HK-2 (cell line): ENCODE measurements around the gene AEBP2.
"Not testable (repeated sequence)": the region's sequence is repeated elsewhere in the genome, so short reads cannot be mapped to it uniquely, and the experiment has no call there.

Experiments
- DNase-seq: peaks from one replicate; pipeline ENCODE4 v3.0.0-alpha.2; 2018; ENCODE audit not compliant: unreplicated experiment

AEBP2 gene

DNA sequence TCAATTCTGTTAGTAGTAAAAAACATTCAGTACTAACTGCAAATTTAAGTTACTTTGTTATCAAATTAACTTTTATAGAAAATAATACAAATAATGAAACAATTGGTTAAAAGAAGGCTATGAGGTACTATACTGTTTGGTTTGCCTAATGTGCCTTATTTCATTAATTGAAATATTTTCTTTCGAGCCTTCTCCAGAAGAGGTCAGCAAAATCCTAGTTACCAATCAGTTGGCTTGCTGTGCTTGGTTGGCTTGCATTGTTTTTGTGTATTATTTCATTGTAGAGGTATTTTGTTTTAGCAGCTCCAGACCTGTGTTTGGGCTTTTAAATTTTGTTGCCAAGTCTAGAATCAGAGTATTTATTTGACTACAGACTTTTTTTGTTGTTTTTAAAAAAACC lies 68.5 kb downstream of the AEBP2 start:
- no peak for DNase-seq

DNA sequence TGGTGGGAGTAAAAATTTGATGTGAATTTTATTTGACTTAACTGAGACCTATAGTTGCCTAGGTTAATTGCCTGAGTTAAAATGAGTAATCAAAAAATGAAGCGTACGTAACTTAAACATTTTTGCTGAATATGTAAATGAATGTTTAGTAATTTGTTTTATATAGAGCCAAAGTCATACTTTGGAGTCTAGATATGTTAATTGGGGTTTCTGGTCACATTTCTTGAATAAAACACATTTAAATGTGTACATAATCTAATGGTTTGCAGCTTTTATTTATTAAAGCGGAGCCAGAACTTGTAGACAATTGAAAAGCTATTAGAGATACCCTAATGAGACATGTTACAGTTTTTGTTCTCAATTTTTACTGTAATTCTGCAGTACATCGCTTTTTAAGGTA lies 71.2 kb downstream of the AEBP2 start:
- DNase-seq = no peak

DNA sequence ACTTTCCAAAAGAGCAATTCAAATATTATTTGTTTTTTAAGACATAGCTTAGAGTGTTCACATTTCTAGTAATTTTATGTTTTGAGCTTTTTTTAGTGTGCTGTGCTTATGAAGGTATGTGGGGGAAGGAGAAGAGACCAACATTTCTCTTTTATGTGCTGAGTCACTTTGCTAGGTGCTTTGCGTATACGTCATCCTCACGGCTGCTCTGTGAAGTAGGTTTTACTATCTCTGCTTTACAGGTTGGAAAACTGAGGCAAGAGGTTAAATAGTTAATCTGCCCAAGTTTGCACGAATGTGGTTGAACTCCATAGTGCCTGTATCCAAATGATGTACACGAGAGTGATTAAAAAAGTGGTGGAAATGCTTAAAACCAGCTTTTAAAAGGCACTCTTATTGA lies 75.9 kb downstream of the AEBP2 start:
- no peak for DNase-seq

DNA sequence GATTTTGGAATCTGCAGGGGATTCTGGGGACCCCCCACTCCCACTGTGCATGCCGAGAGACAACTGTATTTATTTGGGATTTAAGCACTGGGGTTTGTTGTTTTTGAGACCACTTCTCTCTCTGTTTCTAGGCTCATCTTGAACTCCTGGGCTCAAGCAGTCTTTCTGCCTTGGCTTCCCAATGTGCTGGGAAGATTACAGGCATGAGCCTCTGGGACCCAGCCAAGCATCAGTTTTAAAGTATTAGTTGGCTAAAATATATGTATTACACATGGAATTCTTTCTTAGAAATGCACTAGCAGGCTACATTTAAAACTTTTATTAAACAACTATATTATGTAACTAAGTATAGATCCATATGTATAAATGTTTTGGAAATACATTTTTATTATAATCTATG lies 78.3 kb downstream of the AEBP2 start:
- DNase-seq = no peak

DNA sequence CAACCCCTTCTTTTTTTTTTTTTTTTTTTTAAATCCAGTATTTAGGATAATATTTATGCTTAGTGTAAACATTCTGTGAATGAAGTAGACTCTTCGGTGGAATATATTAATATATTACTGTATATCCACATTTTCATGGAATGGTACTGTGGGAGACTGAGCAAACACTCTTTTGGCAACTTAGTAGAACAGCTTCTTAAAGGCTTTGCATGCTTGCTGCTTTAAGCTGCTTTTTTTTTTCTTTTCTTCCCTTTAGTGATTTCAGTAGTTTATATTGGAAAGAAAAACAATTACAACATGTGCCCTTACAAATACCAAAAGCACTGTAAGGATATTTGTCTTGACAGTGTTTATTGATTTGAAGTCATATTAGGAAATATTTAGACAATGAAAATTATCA lies 78.9 kb downstream of the AEBP2 start:
- DNase-seq = no peak

DNA sequence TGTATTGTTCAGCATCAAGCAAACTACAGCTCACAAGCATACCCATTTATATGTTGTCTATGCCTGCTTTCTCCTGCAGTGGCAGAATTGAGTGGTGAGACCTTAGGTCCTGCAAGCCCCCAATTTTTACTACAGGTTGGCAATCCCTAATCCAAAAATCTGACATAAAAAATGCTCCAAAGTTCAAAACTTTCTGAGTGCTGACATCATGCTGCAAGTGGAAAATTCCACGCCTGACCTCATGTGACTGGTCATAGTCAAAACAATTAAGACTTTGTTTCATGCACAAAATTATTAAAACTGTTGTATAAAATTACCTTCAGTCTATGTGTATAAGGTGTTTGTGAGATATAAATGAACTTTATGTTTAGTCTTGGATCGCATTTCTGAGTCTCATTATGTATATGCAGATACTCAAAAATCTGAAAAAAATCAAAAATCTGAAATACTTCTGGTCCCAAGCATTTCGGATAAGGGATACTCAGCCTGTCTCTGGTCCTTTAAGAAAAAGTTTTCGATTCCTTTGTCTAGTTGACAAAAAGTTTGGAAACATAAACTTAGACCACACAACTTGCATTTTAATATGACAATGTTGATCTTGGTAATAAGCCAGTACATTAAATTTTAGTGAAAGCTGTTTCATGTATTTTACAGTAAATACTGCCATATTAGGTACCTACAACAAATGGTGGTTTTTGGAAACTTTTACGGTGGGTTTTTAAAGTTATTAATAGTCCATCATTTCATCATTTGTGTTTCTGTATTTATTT lies 81.5 kb downstream of the AEBP2 start:
- no peak for DNase-seq

DNA sequence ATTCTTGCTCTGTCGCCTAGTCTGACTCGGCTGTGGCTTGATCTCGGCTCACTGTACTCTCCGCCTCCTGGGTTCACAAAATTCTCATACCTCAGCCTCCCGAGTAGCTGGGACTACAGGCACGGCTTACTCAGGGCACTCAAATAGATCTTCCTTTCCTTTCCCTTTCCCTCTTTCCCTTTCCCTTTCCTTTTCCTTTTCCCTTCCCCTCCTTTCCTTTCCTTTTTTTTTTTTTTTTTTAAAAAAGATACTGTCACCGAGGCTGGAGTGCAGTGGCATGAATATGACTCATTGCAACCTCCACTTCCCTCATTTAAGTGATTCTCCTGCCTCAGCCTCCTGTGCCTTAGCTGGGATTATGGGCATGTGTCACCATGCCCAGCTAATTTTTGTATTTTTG lies 86.0 kb downstream of the AEBP2 start:
- DNase-seq = no peak

DNA sequence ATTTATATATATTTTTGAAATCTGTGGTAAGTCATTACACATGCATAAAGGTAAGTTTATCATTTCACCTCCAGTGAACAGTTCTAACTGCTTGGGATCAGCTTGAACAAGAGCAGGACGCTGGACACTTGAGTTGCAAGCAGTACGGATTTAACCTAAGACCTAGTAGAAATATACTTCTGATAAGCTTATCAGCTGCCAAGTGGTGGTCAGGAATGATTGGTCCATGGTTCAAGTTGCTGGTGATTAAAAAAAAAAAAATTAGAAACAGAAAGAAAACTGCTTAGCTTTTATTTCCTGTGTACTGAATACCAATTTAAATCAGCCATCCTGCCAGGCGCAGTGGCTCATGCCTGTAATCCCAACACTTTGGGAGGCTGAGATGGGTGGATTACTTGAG lies 88.6 kb downstream of the AEBP2 start:
- no peak for DNase-seq

DNA sequence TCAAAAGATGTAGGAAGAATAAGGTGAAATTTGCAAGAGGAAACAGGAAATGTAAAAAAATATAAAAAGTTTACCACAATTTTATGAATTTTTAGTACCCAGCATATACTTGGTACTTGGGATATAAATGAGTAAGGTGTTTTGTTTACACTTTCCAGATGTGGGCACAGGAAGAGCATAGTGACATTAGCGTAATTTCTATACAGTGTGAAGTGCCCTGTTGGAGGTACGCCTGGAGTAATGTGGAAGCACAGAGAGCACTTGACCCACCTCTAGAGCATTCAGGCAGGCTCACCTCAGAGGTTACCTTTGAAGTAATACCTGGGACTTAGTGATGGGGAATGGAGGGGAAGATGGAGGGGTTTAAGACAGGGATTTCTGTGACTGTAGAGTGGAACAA lies 89.5 kb downstream of the AEBP2 start:
- no peak for DNase-seq

DNA sequence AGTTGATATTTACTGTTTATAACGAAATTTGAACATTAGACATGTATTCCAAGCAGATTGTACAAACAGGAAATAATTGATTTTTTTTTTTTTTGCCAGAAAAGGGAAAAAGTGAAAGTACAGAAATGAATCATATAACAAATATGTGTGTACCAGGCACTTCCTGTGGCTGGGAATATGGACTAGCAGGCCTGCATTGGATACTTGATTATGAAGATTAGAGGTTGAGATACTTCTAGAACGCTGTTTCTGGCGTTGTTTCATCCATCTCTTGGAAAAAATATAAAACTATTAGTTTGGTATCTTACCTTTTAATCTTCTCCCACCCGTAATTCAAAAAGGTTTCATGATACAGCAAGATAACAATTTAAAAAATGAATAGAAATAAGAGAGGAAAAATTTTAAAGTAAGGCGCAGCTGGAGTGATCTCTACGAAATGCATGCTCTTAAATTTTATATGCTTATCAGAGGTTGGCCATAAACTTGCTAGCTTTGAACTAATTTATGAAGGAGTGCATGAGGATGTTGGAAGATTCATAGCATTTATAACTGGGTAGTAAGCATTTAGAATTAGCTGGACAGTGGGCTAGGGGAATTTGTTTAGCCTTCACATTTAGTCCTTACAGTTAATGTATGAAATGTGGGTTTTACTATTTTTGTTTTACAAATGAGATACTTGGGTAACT lies 90.8 kb downstream of the AEBP2 start:
- DNase-seq = no peak

DNA sequence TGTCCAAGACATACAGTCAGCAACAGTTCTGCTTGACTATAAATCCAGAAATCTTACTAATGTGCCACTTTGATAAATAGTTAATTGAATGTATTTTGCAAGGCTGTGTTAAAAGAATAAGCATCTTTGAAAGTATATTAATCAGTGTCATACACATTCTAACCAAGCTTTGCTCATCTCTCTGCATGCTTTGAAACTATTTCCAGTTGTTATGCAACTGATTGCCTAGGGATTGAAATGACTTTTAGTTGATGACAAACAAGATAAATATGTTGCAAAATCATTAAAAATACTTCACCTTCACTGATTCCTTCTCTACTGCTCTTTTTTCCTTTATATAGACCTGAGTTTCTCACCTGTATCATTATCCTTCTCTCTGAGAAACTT lies 91.3 kb downstream of the AEBP2 start:
- no peak for DNase-seq

DNA sequence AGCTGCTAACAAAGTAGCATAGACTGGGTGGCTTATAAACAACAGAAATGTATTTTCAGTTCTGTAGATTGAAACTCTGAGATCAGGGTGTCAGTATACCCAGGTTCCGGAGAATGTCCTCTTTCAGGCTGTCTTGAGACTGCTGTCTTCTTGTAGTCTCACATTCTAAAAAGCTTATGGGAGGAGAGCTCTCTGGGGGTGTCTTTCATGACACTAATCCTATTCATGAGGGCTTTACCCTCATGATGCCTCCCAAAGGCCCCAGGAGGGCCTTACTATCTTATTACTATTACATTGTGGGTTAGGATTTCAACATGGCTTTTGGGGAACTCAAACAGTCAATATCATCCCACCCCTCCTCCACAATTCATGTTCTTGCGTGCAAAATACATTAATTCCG lies 94.3 kb downstream of the AEBP2 start:
- no peak for DNase-seq

DNA sequence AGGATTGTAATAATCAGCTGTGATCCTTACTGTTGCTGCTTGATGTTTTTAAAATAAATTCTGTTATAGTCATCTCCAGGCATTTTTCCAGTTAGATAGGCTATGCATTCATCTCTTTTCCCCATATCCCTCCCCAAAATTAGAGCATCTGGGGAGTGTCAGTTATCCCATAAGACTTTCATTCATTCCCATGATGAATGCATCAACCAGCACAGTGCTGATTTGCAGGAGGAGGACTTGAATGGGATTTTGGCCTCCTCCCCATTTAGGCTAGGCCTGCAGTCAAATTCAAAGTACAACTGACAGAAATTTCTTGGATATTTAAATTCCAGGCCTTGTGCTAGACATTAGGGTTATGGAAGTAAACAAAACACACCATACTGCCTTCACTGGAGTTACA lies 99.8 kb downstream of the AEBP2 start:
- DNase-seq = no peak

DNA sequence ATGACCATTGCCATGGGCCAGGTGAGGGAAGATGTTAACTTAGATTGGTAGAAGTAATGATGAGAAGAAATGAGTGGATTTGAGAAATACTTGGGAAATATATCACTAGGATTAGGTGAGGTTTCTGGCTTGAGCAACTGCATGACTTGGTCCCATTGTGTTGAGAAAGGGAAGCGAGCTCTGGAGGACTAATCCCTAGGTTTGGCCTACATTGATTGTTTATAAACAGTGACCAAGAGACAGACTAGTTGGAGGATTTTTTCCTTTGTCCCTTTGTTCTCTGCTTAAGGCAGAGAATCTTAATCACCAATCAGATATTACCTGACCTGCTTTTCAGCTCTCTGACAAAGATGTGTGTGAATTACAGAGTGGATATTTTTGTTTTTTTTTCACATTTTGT lies 100.5 kb downstream of the AEBP2 start:
- DNase-seq = no peak

DNA sequence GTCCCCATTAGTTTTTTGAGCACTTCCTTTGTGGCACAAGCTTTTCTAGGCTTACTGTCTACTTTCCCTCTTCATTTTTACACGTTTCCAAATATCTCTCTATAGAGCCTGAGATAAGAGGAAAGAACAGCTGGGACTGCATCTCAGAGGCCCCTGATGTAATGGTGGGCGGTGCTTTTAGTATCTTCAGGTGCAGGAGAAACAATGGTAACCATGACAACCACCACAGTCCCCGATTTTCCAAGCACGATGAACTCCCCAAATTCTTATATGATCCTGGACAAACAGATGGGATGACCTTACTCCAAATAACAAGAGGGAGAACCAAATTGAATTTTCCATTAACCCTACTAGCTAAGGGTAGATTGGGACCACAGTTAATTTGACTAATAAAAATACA lies 103.3 kb downstream of the AEBP2 start:
- no peak for DNase-seq

DNA sequence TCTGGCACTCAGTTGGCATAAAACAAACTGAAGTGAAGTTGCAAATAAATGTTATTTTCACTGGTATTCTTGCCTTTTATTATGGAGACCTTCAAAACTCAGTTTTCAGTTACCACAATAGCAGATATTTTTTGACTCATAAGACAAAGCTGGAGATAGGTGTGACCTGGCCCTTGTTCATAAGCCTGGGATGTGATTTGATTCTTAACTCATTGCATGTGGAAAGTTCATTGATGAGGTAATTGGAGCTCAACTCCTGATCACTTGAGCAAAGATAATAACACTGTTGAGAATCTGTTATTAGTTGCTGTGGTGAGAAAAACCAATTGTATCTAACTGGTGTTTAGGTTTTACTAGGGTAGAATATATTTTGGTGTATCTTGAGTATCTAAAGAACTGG lies 105.1 kb downstream of the AEBP2 start:
- no peak for DNase-seq

DNA sequence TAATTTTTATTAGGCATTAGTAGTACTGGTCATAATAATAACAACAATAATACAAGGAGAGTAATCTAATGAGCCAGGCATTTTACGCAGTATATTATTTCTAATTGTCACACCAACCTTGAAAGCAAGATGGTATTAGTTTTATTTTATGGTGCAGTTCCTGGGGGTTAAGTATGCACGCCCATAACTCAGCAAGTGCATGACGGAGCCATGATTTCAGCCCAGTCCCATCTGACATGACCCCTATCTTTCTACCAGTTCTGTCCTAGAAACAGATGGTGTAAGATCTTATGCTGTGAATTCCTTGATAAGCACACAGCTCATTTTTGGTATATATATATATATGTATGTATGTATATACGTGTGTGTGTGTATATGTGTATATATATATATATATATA lies 106.0 kb downstream of the AEBP2 start:
- DNase-seq = no peak

DNA sequence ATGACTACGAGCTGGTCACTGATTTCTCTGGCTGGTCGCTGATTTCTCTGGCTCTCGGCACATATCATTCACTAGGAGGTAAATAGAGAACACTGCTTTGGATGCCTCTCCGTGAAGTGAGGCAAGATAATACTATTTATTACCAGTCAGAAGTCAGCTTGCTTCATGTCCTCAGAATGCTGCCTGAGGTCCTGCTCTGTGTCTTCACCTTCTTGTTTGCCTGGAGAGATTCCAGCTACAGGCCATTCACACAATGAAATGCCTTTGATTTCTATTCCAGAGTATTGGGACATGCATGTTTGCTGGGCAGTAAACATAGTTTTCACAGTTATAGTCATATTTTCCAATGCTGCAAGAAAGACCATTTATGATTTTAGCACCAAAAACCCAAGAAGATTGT lies 106.7 kb downstream of the AEBP2 start:
- no peak for DNase-seq

DNA sequence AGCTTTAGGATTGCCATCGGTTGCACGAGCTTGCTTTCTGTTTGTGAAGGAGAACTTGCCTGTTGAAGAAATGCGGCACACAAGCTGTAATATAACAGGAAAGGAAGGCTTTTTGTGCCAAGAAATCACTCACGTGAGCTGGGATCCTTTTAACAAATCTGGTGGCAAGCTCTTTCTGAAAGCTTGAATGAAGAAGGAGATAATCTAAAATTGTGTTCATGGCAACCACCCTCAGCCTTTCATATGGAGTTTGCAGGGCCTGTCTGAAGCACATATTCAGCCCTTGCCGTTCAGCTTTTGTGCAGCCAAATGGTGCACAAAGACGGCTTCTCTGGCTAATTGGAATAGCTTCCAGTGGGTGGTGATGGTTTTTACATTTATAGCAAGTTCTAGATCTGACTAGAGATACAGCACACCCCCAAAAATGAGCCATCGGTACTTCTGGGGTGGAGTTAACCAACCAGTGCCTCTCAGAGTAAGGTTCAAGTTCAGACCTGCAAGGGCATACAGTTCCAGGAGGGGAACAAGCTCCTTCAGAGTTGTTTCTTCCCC lies 107.4 kb downstream of the AEBP2 start:
- DNase-seq = no peak

DNA sequence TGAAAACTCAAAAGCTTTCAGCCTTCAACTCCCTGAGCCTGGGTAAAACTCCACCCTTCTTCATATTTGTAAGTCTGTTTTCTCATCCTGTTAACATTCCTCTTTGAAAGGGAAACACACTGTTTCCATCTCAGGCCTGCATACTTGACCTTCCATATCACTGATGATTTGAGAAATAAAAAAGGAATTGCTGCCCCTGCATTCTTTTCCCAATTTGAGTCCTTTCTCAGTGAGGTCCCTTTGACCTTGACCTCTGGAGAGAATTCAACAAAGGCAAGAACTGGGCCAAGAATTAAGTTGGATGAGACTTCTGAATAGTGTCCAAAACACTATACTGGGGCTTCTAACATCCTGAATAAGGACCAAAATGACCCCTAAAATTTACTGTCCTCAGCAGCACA lies 108.0 kb downstream of the AEBP2 start:
- DNase-seq = no peak

DNA sequence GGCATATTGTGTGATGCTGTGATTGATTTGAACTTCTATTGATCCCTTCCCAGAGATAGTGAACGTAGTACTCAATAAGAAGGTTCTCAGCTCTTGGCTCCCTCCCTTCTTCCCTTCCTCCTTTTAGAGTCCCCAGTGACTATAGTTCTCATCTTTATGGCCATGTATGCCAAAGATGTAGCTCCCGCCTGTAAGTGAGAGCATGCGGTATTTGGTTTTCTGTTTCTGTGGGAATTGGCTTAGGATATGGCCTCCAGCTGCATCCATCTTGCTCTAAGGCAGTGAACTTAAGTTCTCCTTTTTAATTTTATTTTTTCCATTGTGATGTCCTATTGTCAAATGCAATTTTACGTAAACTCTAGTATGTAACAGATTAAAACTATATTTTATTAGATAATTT lies 109.5 kb downstream of the AEBP2 start:
- DNase-seq = no peak

DNA sequence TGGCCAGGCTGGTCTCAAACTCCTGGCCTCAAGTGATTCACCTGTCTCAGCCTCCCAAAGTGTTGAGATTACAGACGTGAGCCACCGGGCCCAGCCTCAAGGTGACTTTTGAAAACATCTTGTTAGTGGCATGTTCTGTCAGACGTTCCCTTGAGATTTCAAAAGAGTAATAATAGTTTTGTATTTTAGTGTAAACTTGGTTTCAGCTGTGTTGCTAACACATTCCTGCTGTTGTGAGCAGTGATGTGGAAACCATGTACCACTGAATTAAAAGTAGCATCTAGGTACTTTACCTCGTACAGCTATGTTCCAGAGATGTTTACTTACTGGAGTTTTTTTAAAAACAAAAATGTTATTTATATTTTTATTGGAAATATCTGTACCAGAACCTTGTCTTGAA lies 111.3 kb downstream of the AEBP2 start:
- no peak for DNase-seq

DNA sequence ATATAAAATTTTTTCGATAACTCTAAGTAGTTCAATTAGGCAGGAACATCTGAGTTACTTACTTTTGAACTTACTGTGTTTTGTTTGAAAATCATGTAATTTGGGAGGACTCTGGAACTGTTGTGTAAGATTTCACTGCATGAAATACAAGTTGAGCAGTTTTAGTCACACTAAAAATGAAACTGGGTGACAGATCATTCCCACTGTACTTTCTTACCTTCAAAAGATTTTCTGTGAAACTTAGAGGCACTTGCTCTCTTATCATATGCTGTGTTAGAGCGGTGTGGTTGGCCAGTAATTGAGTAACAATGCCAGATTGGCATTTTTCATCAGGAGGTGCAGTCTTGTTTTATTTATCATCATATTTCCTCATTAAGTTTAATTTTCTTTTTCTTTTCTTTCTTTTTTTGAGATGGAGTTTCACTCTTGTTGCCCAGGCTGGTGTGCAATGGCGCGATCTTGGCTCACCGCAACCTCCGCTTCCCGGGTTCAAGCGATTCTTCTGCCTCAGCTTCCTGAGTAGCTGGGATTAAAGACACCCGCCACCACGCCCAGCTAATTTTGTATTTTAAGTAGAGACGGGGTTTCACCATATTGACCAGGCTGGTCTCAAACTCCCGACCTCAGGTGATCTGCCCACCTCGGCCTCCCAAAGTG lies 113.3 kb downstream of the AEBP2 start:
- DNase-seq = not testable (repeated sequence)
